Prostate gland (tissue), 2 donors: ENCODE measurements around the gene BTBD10.

Experiments used
- POLR2A ChIP-seq: fragments of 450-650 bp; IDR thresholded peaks from one replicate; pipeline ENCODE4 v1.6.1; 2016; ENCODE audit warnings: antibody characterized with exemption, mild to moderate bottlenecking
- POLR2AphosphoS5 ChIP-seq: sonication (generic); formaldehyde crosslinking; IDR thresholded peaks from one replicate; pipeline ENCODE4 v1.6.1; 2017; ENCODE audit warnings: antibody characterized with exemption
- TF ChIP-seq, protein P1 (sequence below), 4 experiments: fragments of 200-600 bp in 2 of 4; fragments of 450-650 bp in 2 of 4; sonication (generic) in 2 of 4; IDR thresholded peaks; 1 replicate in 3 of 4; 2 replicates in 1 of 4; pipeline ENCODE4 v1.5.1; 2016 to 2019; ENCODE audit warnings: antibody characterized with exemption in 4 of 4, mild to moderate bottlenecking in 2 of 4, moderate library complexity in 2 of 4

DNA sequence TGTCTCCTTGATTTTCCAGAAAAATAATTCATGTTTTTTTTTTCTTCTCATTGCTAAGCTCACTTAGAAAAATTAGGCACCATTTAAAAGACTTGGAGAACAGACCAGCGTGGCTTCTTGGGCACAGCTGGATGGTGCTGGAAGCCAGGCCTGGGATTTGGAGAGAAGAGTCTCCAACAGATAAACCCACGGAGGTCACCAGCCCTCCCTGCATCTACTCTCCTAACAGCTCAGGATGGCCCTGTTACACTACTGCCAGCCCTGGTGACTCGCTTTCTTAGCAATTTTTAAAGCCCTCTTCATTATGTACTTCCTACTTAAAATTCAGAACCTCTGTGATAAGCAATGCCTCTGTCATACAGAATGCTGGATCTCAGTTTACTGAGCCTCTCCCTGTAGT, 31.0 kb upstream of the BTBD10 start:
- TF ChIP-seq, protein P1, sequence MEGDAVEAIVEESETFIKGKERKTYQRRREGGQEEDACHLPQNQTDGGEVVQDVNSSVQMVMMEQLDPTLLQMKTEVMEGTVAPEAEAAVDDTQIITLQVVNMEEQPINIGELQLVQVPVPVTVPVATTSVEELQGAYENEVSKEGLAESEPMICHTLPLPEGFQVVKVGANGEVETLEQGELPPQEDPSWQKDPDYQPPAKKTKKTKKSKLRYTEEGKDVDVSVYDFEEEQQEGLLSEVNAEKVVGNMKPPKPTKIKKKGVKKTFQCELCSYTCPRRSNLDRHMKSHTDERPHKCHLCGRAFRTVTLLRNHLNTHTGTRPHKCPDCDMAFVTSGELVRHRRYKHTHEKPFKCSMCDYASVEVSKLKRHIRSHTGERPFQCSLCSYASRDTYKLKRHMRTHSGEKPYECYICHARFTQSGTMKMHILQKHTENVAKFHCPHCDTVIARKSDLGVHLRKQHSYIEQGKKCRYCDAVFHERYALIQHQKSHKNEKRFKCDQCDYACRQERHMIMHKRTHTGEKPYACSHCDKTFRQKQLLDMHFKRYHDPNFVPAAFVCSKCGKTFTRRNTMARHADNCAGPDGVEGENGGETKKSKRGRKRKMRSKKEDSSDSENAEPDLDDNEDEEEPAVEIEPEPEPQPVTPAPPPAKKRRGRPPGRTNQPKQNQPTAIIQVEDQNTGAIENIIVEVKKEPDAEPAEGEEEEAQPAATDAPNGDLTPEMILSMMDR (IDR thresholded peaks at IDR 0.05): no peak
- TF ChIP-seq POLR2A (no peak), POLR2AphosphoS5 (no peak)
